HFF-Myc (cell line): Measurements from ENCODE around the gene ARHGEF12.

Experiments
- DNase-seq: peaks from one replicate; pipeline ENCODE4 v3.0.0-alpha.2; 2011; ENCODE audit warnings: low read depth; ENCODE audit errors: extremely low read depth
- H3K4me3 ChIP-seq: replicated peaks from 2 replicates; pipeline ENCODE4 v1.5.1; 2011; ENCODE audit warnings: low read depth, mild to moderate bottlenecking, control low read depth, low read length
- CTCF ChIP-seq: IDR thresholded peaks from 2 replicates; pipeline ENCODE4 v1.5.1; 2012; ENCODE audit warnings: mild to moderate bottlenecking, low read depth, low read length, control low read depth; ENCODE audit errors: missing control alignments

The ARHGEF12 gene

GRCh38 chr11:120294096-120294495, 42.1 kb upstream of the ARHGEF12 start:
- H3K4me3 ChIP-seq: no peak overlapping the region
- TF ChIP-seq CTCF: no peak
- no peak for DNase-seq

GRCh38 chr11:120295099-120295498, 41.1 kb upstream of the ARHGEF12 start:
- H3K4me3 ChIP-seq: no peak overlapping the region
- DNase-seq: no peak
- no peak for TF ChIP-seq CTCF

GRCh38 chr11:120296554-120296953, 39.7 kb upstream of the ARHGEF12 start:
- no peak for DNase-seq
- no peak overlapping the region for H3K4me3 ChIP-seq
- TF ChIP-seq CTCF: no peak

- no peak for DNase-seq
- no peak for TF ChIP-seq CTCF
- H3K4me3 ChIP-seq: no peak overlapping the region
These were observed 37.8 kb upstream of the ARHGEF12 start for GRCh38 chr11:120298461-120298860.

GRCh38 chr11:120302001-120302805, 34.0 kb upstream of the ARHGEF12 start:
- no peak overlapping the region for H3K4me3 ChIP-seq
- no peak for DNase-seq
- TF ChIP-seq CTCF: no peak

- no peak for TF ChIP-seq CTCF
- no peak overlapping the region for H3K4me3 ChIP-seq
- DNase-seq: no peak
These were observed 33.1 kb upstream of the ARHGEF12 start for GRCh38 chr11:120303004-120303637.
